HepG2 (cell line): Measurements from ENCODE around the gene PRDM10. TPM values are rescaled to one million over a fixed set of nuclear protein-coding genes. Genes with fewer than 3 reads are reported as not detected.

Experiments
- ATF7 ChIP-seq, 2 experiments: fragments of 450-650 bp in 1 of 2; sonication (generic) in 1 of 2; formaldehyde crosslinking in 1 of 2; IDR thresholded peaks; 2 replicates each; pipeline versions ENCODE4 v1.4.0 to v1.6.1; 2016 to 2020; ENCODE audit warnings: antibody characterized with exemption in 1 of 2, mild to moderate bottlenecking in 1 of 2, missing genetic modification reagents in 1 of 2
- BRF2 ChIP-seq: sonication (generic); formaldehyde crosslinking; IDR thresholded peaks from 2 replicates; pipeline ENCODE4 v1.8.1; 2022; ENCODE audit warnings: mild to moderate bottlenecking, missing genetic modification reagents
- CBX5 ChIP-seq: sonication (generic); formaldehyde crosslinking; IDR thresholded peaks from 2 replicates; pipeline ENCODE4 v1.4.0; 2020; ENCODE audit warnings: missing genetic modification reagents, borderline replicate concordance
- KAT7 ChIP-seq: IDR thresholded peaks from 2 replicates; pipeline ENCODE4 v1.6.1; 2018; ENCODE audit warnings: borderline replicate concordance, missing compliant biosample characterization
- KLF6 ChIP-seq: IDR thresholded peaks from 2 replicates; pipeline ENCODE4 v1.8.0; 2016; ENCODE audit warnings: missing biosample characterization, missing genetic modification reagents
- MXI1 ChIP-seq: IDR thresholded peaks from 3 replicates; pipeline ENCODE4 v1.6.1; 2012; ENCODE audit warnings: low read depth, low read length, inconsistent platforms, borderline replicate concordance
- RARG ChIP-seq: sonication (generic); formaldehyde crosslinking; IDR thresholded peaks from 2 replicates; pipeline ENCODE4 v1.4.0; 2020; ENCODE audit warnings: low read depth, mild to moderate bottlenecking, missing genetic modification reagents
- REST ChIP-seq, 2 experiments: IDR thresholded peaks; 2 replicates each; pipeline ENCODE4 v1.6.1; 2011 to 2012; ENCODE audit warnings: low read length in 2 of 2, borderline replicate concordance in 1 of 2, low read depth in 1 of 2, mild to moderate bottlenecking in 1 of 2, moderate library complexity in 1 of 2
- SKIL ChIP-seq: sonication (generic); formaldehyde crosslinking; IDR thresholded peaks from 2 replicates; pipeline ENCODE4 v1.8.0; 2022; ENCODE audit warnings: missing genetic modification reagents, mild to moderate bottlenecking, moderate library complexity, borderline replicate concordance
- TCF12 ChIP-seq, 2 experiments: fragments of 450-650 bp in 1 of 2; sonication (generic) in 1 of 2; formaldehyde crosslinking in 1 of 2; IDR thresholded peaks; 2 replicates each; pipeline versions ENCODE4 v1.6.1 to v1.8.0; 2017 to 2022; ENCODE audit warnings: antibody characterized with exemption in 1 of 2, mild to moderate bottlenecking in 1 of 2, missing genetic modification reagents in 1 of 2, moderate library complexity in 1 of 2
- TOPORS ChIP-seq: sonication (generic); formaldehyde crosslinking; IDR thresholded peaks from 2 replicates; pipeline ENCODE4 v1.8.0; 2023; ENCODE audit warnings: mild to moderate bottlenecking, missing genetic modification reagents
- ZFYVE20 ChIP-seq: sonication (generic); formaldehyde crosslinking; IDR thresholded peaks from 2 replicates; pipeline ENCODE4 v1.8.0; 2023; ENCODE audit warnings: low read depth, mild to moderate bottlenecking, moderate library complexity, missing genetic modification reagents, borderline replicate concordance
- ZMAT3 ChIP-seq: sonication (generic); formaldehyde crosslinking; conservative IDR thresholded peaks from 2 replicates; pipeline ENCODE4 v1.7.0; 2021; ENCODE audit warnings: missing genetic modification reagents
- ZMYM3 ChIP-seq: sonication (generic); formaldehyde crosslinking; IDR thresholded peaks from 2 replicates; pipeline ENCODE4 v1.5.1; 2020; ENCODE audit warnings: mild to moderate bottlenecking, missing genetic modification reagents
- ZNF430 ChIP-seq: sonication (generic); formaldehyde crosslinking; IDR thresholded peaks from 2 replicates; pipeline ENCODE4 v1.9.0; 2021; ENCODE audit warnings: mild to moderate bottlenecking, missing genetic modification reagents
- ZNF549 ChIP-seq: sonication (generic); formaldehyde crosslinking; IDR thresholded peaks from 2 replicates; pipeline ENCODE4 v1.5.0; 2020; ENCODE audit warnings: missing genetic modification reagents
- ZNF564 ChIP-seq: sonication (generic); formaldehyde crosslinking; IDR thresholded peaks from 2 replicates; pipeline ENCODE4 v1.8.1; 2023; ENCODE audit warnings: mild to moderate bottlenecking, missing genetic modification reagents
- ZSCAN22 ChIP-seq: sonication (generic); formaldehyde crosslinking; IDR thresholded peaks from 2 replicates; pipeline ENCODE4 v1.4.0; 2020; ENCODE audit warnings: mild to moderate bottlenecking, missing genetic modification reagents
- polyA plus RNA-seq, 8 experiments: library from polyadenylated mRNA; depleted of rRNA in 3 of 8; stranded (reverse) in 7 of 8; unstranded in 1 of 8; fragments of >200 nt; fragmentation: Illumina TruSeq in 4 of 8; extraction: Trizol in 4 of 8; gene quantifications; 2 replicates each; pipeline versions ENCODE4 v1.2.1 to v1.2.3, GENCODE V29; 2011 to 2016; ENCODE audit warnings: low read depth in 4 of 8, missing spikeins in 1 of 8, mixed read lengths in 1 of 8; ENCODE audit not compliant: insufficient read depth in 1 of 8
- total RNA-seq, 5 experiments: library from RNA; depleted of rRNA; stranded (reverse); fragments of >200 nt; fragmentation: Illumina TruSeq; extraction: Trizol; gene quantifications; 2 replicates each; pipeline ENCODE4 v1.2.3, GENCODE V29; 2016; ENCODE audit warnings: low read depth in 1 of 5

The PRDM10 gene
- total and polyA plus RNA-seq, 2 of the 13 experiments (the other 11 are each of a cell fraction or from before 2014, with no cell fraction given): 5.7 to 5.8 TPM

GRCh38 chr11:129854232-129854805, 148.3 kb downstream of the PRDM10 start (continued):
- TF ChIP-seq BRF2 (CRISPR knock-in tag): 0 out of 2 replicates have a peak, but pooled peaks have one; percentile 31
- TF ChIP-seq KLF6 (CRISPR knock-in tag): no peak
- no peak for TF ChIP-seq MXI1
- 0 out of 2 replicates have a peak, but pooled peaks have one; percentile 1 for TF ChIP-seq ZMAT3 (CRISPR knock-in tag)
- TF ChIP-seq ATF7 (IDR thresholded peaks at IDR 0.05): no peak
- no peak for TF ChIP-seq ATF7 (CRISPR knock-in tag; IDR thresholded peaks at IDR 0.05)
- TF ChIP-seq SKIL (CRISPR knock-in tag): no peak
- no peak for TF ChIP-seq KAT7 (CRISPR knock-in tag)
- TF ChIP-seq ZNF549: no peak
- TF ChIP-seq ZMYM3: no peak
- TF ChIP-seq TOPORS (CRISPR knock-in tag): no peak
- TF ChIP-seq ZFYVE20 (CRISPR knock-in tag): no peak
- TF ChIP-seq CBX5: peak; percentile 8; the same call in 1 of the 2 replicates
- TF ChIP-seq REST (IDR thresholded peaks at IDR 0.05; ENCODE audit: borderline replicate concordance in 1 of 2, low read depth in 1 of 2, low read length in 2 of 2): no peak
- no peak for TF ChIP-seq TCF12 (IDR thresholded peaks at IDR 0.05)
- peak; percentile 22; the same call in 1 of the 2 replicates for TF ChIP-seq TCF12 (CRISPR knock-in tag; IDR thresholded peaks at IDR 0.05)
- no peak for TF ChIP-seq ZSCAN22 (CRISPR knock-in tag)
- TF ChIP-seq RARG: no peak
- 0 out of 2 replicates have a peak, but pooled peaks have one; percentile 5 for TF ChIP-seq ZNF430 (CRISPR knock-in tag)
- TF ChIP-seq ZNF564 (CRISPR knock-in tag): no peak
